H1 (cell line): Measurements from ENCODE around the gene TM4SF1. TPM values are rescaled to one million over a fixed set of nuclear protein-coding genes. Genes with fewer than 3 reads are reported as not detected.
A peak's percentile ranks its signal among the peaks of the same experiment; 100 is the strongest.

ENCODE experiments used
- CTCF ChIA-PET: fragments of 300-600 bp; sonication (Branson Sonifier 250); formaldehyde crosslinking; loops from one replicate; lab custom pipeline; 2021; ENCODE audit not compliant: partially characterized antibody; lab: Charles Lee
- POLR2A ChIA-PET: fragments of 300-600 bp; sonication (Branson Sonifier 250); formaldehyde crosslinking; loops from one replicate; lab custom pipeline; 2021; ENCODE audit warnings: inconsistent platforms; ENCODE audit not compliant: partially characterized antibody; lab: Charles Lee
- DNase-seq, 2 experiments: peaks; one replicate each; pipeline versions ENCODE4 v3.0.0 to v3.0.0-alpha.2; 2010 to 2022; ENCODE audit warnings: low spot score in 2 of 2, low read depth in 1 of 2, mixed read lengths in 1 of 2
- FAIRE-seq: peaks from 2 replicates; lab custom pipeline; 2011; peaks lifted over from hg19 to GRCh38; lab: Jason Lieb, UNC
- H2AFZ ChIP-seq: 2 replicates; pipeline ENCODE4 v1.8.1; 2012; ENCODE audit warnings: low read length, inconsistent platforms
- H2AK5ac ChIP-seq: 2 replicates; pipeline ENCODE4 v1.6.1; 2013; ENCODE audit warnings: low read depth, low read length
- H2BK120ac ChIP-seq: replicated peaks from 2 replicates; pipeline ENCODE3; 2013; ENCODE audit warnings: low read depth, low read length, inconsistent platforms
- H2BK12ac ChIP-seq: 2 replicates; pipeline ENCODE4 v1.6.1; 2013; ENCODE audit warnings: low read depth, low read length
- H2BK15ac ChIP-seq: 2 replicates; pipeline ENCODE4 v1.6.1; 2013; ENCODE audit warnings: low read length
- H2BK20ac ChIP-seq: 2 replicates; pipeline ENCODE4 v1.6.1; 2013; ENCODE audit warnings: low read length
- H2BK5ac ChIP-seq: 2 replicates; pipeline ENCODE4 v1.6.1; 2013; ENCODE audit warnings: low read depth, low read length
- H3K14ac ChIP-seq: 2 replicates; pipeline ENCODE4 v1.6.1; 2013; ENCODE audit warnings: inconsistent platforms; ENCODE audit not compliant: insufficient read length
- H3K18ac ChIP-seq: 2 replicates; pipeline ENCODE4 v1.6.1; 2013; ENCODE audit warnings: low read length; ENCODE audit errors: extremely low read depth
- H3K23ac ChIP-seq: 2 replicates; pipeline ENCODE4 v1.6.1; 2013; ENCODE audit warnings: inconsistent platforms; ENCODE audit not compliant: insufficient read length
- H3K23me2 ChIP-seq: 2 replicates; pipeline ENCODE4 v1.6.1; 2013; ENCODE audit warnings: low read depth, low read length
- H3K27ac ChIP-seq: 2 replicates; pipeline ENCODE4 v1.6.1; 2011; ENCODE audit warnings: low read depth, low read length, inconsistent platforms
- H3K27me3 ChIP-seq, 4 experiments: replicated peaks in 1 of 4; 1 replicate in 1 of 4; 2 replicates in 3 of 4; pipeline versions ENCODE4 v1.6.1 to v1.8.1; 2011 to 2013; ENCODE audit warnings: low read length in 3 of 4, mild to moderate bottlenecking in 3 of 4, inconsistent platforms in 2 of 4, mixed read lengths in 2 of 4, moderate library complexity in 1 of 4; ENCODE audit not compliant: control insufficient read depth in 3 of 4, insufficient read depth in 3 of 4; ENCODE audit errors: extremely low read depth in 1 of 4
- H3K36me3 ChIP-seq, 4 experiments: 2 replicates each; pipeline versions ENCODE4 v1.6.1 to v1.8.1; 2011 to 2013; ENCODE audit warnings: mild to moderate bottlenecking in 4 of 4, low read length in 3 of 4, moderate library complexity in 2 of 4, control low read depth in 1 of 4, inconsistent platforms in 1 of 4; ENCODE audit not compliant: insufficient read depth in 4 of 4, control insufficient read depth in 2 of 4
- H3K4ac ChIP-seq: replicated peaks from 2 replicates; pipeline ENCODE3; 2013; ENCODE audit warnings: low read length, low read depth, mixed read lengths, inconsistent platforms; ENCODE audit not compliant: insufficient read length
- H3K4me1 ChIP-seq, 4 experiments: replicated peaks in 1 of 4; 1 replicate in 1 of 4; 2 replicates in 3 of 4; pipeline versions ENCODE4 v1.6.1 to v1.8.1; 2011 to 2013; ENCODE audit warnings: low read length in 3 of 4, inconsistent platforms in 2 of 4, mixed read lengths in 1 of 4; ENCODE audit not compliant: insufficient read depth in 4 of 4, control insufficient read depth in 3 of 4
- H3K4me2 ChIP-seq, 2 experiments: 2 replicates each; pipeline versions ENCODE4 v1.6.1 to v1.8.1; 2011 to 2013; ENCODE audit warnings: low read depth in 2 of 2, low read length in 2 of 2, control low read depth in 1 of 2, inconsistent platforms in 1 of 2, mild to moderate bottlenecking in 1 of 2; ENCODE audit not compliant: insufficient read depth in 1 of 2
- H3K4me3 ChIP-seq, 4 experiments: fragments of 200-600, 300-600 bp in 1 of 4; sonication (generic), shearing (Covaris generic), sonication (Bioruptor Twin) in 1 of 4; 2 replicates each; pipeline versions ENCODE4 v1.5.1 to v1.8.1; 2011 to 2016; ENCODE audit warnings: low read length in 4 of 4, low read depth in 3 of 4, control low read depth in 2 of 4, inconsistent platforms in 2 of 4, mild to moderate bottlenecking in 2 of 4, mixed read lengths in 1 of 4, moderate library complexity in 1 of 4; ENCODE audit not compliant: insufficient read depth in 2 of 4; ENCODE audit errors: extremely low read depth in 1 of 4
- H3K56ac ChIP-seq: replicated peaks from 2 replicates; pipeline ENCODE3; 2013; ENCODE audit warnings: low read depth, mild to moderate bottlenecking, mixed read lengths, low read length, inconsistent platforms; ENCODE audit not compliant: insufficient read length
- H3K79me1 ChIP-seq: 2 replicates; pipeline ENCODE4 v1.6.1; 2013; ENCODE audit warnings: low read depth, low read length, control low read depth
- H3K79me2 ChIP-seq, 2 experiments: 2 replicates each; pipeline versions ENCODE4 v1.6.1 to v1.8.1; 2012 to 2013; ENCODE audit warnings: low read length in 2 of 2, mild to moderate bottlenecking in 2 of 2, inconsistent platforms in 1 of 2; ENCODE audit not compliant: insufficient read depth in 2 of 2, control insufficient read depth in 1 of 2
- H3K9ac ChIP-seq, 4 experiments: replicated peaks in 1 of 4; 1 replicate in 1 of 4; 2 replicates in 3 of 4; pipeline versions ENCODE4 v1.6.1 to v1.8.1; 2011 to 2013; ENCODE audit warnings: low read depth in 3 of 4, low read length in 3 of 4, control low read depth in 2 of 4, mild to moderate bottlenecking in 2 of 4, moderate library complexity in 2 of 4, inconsistent platforms in 1 of 4; ENCODE audit errors: extremely low read depth in 1 of 4
- H3K9me3 ChIP-seq, 2 experiments: 2 replicates each; pipeline versions ENCODE4 v1.6.1 to v1.8.1; 2012 to 2013; ENCODE audit warnings: mild to moderate bottlenecking in 2 of 2, moderate library complexity in 2 of 2, control low read depth in 1 of 2, inconsistent platforms in 1 of 2, low read depth in 1 of 2, low read length in 1 of 2, mixed read lengths in 1 of 2; ENCODE audit not compliant: insufficient read depth in 2 of 2
- H4K20me1 ChIP-seq, 2 experiments: replicated peaks in 1 of 2; 2 replicates each; pipeline versions ENCODE3 to v1.8.1; 2011 to 2013; ENCODE audit warnings: inconsistent platforms in 2 of 2, low read length in 2 of 2, mild to moderate bottlenecking in 1 of 2; ENCODE audit not compliant: insufficient read depth in 2 of 2, control insufficient read depth in 1 of 2
- H4K5ac ChIP-seq: 2 replicates; pipeline ENCODE4 v1.6.1; 2013; ENCODE audit warnings: low read length, low read depth, mixed read lengths, inconsistent platforms; ENCODE audit not compliant: insufficient read length
- H4K8ac ChIP-seq: 2 replicates; pipeline ENCODE4 v1.8.0; 2013; ENCODE audit warnings: mild to moderate bottlenecking, moderate library complexity, low read length, inconsistent platforms; ENCODE audit not compliant: insufficient read depth; ENCODE audit errors: extremely low read depth
- H4K91ac ChIP-seq: replicated peaks from 2 replicates; pipeline ENCODE3; 2013; ENCODE audit warnings: low read length, mixed read lengths, inconsistent platforms; ENCODE audit not compliant: insufficient read length
- CTBP2 ChIP-seq: IDR thresholded peaks from 2 replicates; pipeline ENCODE4 v1.7.0; 2011; ENCODE audit warnings: borderline replicate concordance, mild to moderate bottlenecking, moderate library complexity, mixed read lengths, low read length; ENCODE audit not compliant: insufficient read depth, insufficient read length
- SIN3A ChIP-seq, 2 experiments: IDR thresholded peaks in 1 of 2; conservative IDR thresholded peaks in 1 of 2; 2 replicates each; pipeline ENCODE4 v1.6.1; 2011 to 2012; ENCODE audit warnings: low read length in 2 of 2, improper control_type of control experiment in 1 of 2, low read depth in 1 of 2, mild to moderate bottlenecking in 1 of 2
- SIX5 ChIP-seq: IDR thresholded peaks from 2 replicates; pipeline ENCODE4 v1.6.1; 2011; ENCODE audit warnings: mild to moderate bottlenecking, low read depth, low read length
- SP1 ChIP-seq: IDR thresholded peaks from 2 replicates; pipeline ENCODE4 v1.6.1; 2011; ENCODE audit warnings: low read depth, low read length
- WGBS, 2 experiments: shearing (Covaris generic) in 1 of 2; methylation state at CpG; one replicate each; pipeline versions ENCODE4 v1.1.6 to v1.1.7; 2013 to 2015; ENCODE audit warnings: low lambda C conversion rate in 2 of 2, mixed read lengths in 2 of 2, inconsistent platforms in 1 of 2, low coverage in 1 of 2, missing lambda C conversion rate in 1 of 2; ENCODE audit not compliant: insufficient replicate concordance in 2 of 2, insufficient coverage in 1 of 2, insufficient read length in 1 of 2; ENCODE audit errors: extremely low coverage in 1 of 2, missing lambda C conversion rate in 1 of 2; 5-methylcytosine and 5-hydroxymethylcytosine counted together
- polyA plus RNA-seq, 7 experiments: library from polyadenylated mRNA; depleted of rRNA in 3 of 7; stranded (reverse) in 5 of 7; unstranded in 2 of 7; fragments of >200 nt in 5 of 7; fragments of 200-250 nt in 2 of 7; gene quantifications; 1 replicate in 5 of 7; 2 replicates in 1 of 7; 4 replicates in 1 of 7; pipeline versions ENCODE4 v1.2.1 to v1.2.3, GENCODE V29; 2011 to 2013; ENCODE audit warnings: missing spikeins in 2 of 7, mixed read lengths in 2 of 7
- total RNA-seq: library from RNA; stranded (reverse); fragmentation: NEBNext Ultra II Directional; extraction: Animal tissue kit (Norgen Biotek cat#: 25700); gene quantifications from 2 replicates; pipeline ENCODE4 v1.2.1, GENCODE V29; 2021

TM4SF1 gene
- total and polyA plus RNA-seq, 2 of the 8 experiments (the other 6 are each of a cell fraction or from before 2014, with no cell fraction given) = 0.26 to 1.3 TPM

DNA sequence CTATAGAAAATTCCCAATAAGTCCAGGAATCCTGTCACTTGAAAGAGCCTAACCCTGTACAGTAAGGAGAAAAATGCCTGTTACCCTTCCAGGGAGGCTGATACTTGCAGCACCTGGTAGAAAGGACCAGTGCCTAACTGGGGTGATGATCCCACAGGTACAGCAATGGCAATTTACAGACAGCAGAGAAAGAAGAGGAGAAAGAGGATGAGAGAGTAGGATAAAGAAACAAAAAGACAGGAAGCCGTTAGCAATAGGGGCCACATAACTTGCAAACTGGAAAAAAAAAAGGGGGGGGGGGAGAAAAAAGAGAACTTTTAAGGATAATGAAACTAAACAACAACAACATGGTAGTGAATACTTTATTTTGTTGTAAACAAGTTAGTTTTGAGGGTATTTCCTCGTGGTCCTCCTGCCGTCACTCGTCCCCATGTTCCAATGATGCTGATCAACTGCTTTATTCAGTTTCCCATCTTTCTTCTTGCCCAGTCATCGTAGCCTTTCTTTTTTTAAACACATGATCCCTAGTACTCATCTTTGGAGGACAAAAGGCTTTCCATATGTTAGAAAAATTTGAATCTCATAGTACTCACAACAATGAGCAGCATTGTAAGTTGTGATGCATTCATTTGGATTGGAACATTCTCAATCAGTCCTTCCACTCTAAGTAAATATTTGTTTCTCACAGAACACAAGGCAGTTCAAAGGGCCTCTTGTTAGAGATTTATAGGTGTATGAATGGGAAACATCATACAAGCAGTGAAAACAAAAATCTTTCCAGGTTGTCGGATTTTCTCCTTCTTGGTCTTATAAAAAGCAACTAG lies 8.6 kb downstream of the TM4SF1 start:
- Histone ChIP-seq H3K18ac (peak overlapping the region; percentile 78; the same call in 1 of the 2 replicates), H3K9ac (no peak overlapping the region), H2AK5ac (no peak overlapping the region), H3K4me3 (peak overlapping the region in 1 of 4 experiments; percentile 17; a peak in 1 of 8 replicates), H3K79me1 (no peaks in the 10 kb centered on the region), H4K20me1 (no peaks in the 10 kb centered on the region), H3K23ac (no peak overlapping the region), H4K91ac (peak overlapping the region; percentile 6), H2BK12ac (no peak overlapping the region; the same call in 1 of the 2 replicates), H2BK20ac (no peak overlapping the region), H3K36me3 (no peaks in the 10 kb centered on the region), H2BK15ac (no peak overlapping the region), H3K4me1 (peaks cover 1 to 24% (median 20%) of the 10 kb centered on the region in 4 experiments), H3K4me2 (peak overlapping the region in 1 of 2 experiments; percentile 38; a peak in 2 of 4 replicates), H4K8ac (no peak overlapping the region), H3K14ac (no peak overlapping the region), H3K56ac (no peak overlapping the region), H3K9me3 (no peaks in the 10 kb centered on the region), H2AFZ (no peak overlapping the region), H3K79me2 (no peaks in the 10 kb centered on the region), H2BK120ac (peak overlapping the region; percentile 98), H3K27me3 (no peaks in the 10 kb centered on the region), H3K27ac (no peak overlapping the region), H2BK5ac (peak overlapping the region; percentile 27; the same call in 1 of the 2 replicates), H3K23me2 (no peaks in the 10 kb centered on the region; the same call in 1 of the 2 replicates), H4K5ac (peak overlapping the region; percentile 59), H3K4ac (peak overlapping the region; percentile 72)
- FAIRE-seq (no peak), DNase-seq (no peak)
- POLR2A ChIA-PET = no interaction called here
- CTCF ChIA-PET = interaction anchor here (0.7 to 0.9 kb wide), 5 partner anchors 10 to 1489 kb away, joined by 3 to 5 read pairs (median 3); no protein-coding TSS in a partner anchor
- 0 out of 2 replicates have a peak, but pooled peaks have one; percentile 8 for TF ChIP-seq SIX5
- TF ChIP-seq SIN3A (conservative IDR thresholded peaks at IDR 0.05 in 1 of 2, IDR thresholded peaks at IDR 0.05 in 1 of 2; ENCODE audit: low read depth in 1 of 2, low read length in 2 of 2) = peak in 1 of 2 experiments; percentile 57; a peak in 1 of 4 replicates
- no peak for TF ChIP-seq CTBP2
- TF ChIP-seq SP1 = peak; percentile 42; the same call in 1 of the 2 replicates
- 52% methylated on average over 6 of the region's 6 CpGs; no CpG with 5 or more reads in 1 of the 2 experiments for WGBS, 2 experiments
